HG03280 (cell line): ENCODE results near the gene PLA2G6.
"Not testable (repeated sequence)": the region's sequence is repeated elsewhere in the genome, so short reads cannot be mapped to it uniquely, and the experiment has no call there.

Experiments used
- ATAC-seq: cut with Tn5 transposase; IDR thresholded peaks from one replicate; pipeline ENCODE4 v1.9.1; 2021; ENCODE audit warnings: mild to moderate bottlenecking, moderate library complexity; ENCODE audit not compliant: unreplicated experiment

PLA2G6 gene

GRCh38 chr22:38171927-38172831, 9.5 kb downstream of the PLA2G6 start:
- ATAC-seq = no peak

- ATAC-seq = no peak
Observed at GRCh38 chr22:38170469-38170868, 11.2 kb downstream of the PLA2G6 start.

DNA sequence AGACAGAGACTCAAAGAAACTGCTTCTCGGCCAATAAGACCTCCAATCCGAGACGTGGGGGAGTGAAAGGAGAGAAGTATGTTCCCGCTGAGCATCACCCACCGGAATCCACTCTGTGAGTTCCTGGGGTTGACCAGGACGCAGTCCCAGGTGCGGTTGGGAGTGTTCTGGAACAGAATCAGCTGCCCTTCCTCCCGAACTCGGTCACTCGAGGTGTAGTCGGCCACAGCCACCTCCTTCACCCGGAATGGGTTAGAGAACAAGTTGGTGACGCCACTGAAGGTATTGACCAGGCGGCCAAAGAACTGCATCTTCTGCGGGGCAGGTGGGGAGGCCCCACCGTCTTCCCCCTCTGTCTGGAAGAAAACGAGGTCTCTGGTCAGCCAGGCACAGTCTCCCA, 12.5 kb downstream of the PLA2G6 start:
- no peak for ATAC-seq

- ATAC-seq = no peak
Observed at GRCh38 chr22:38167988-38168407, 13.6 kb downstream of the PLA2G6 start.

DNA sequence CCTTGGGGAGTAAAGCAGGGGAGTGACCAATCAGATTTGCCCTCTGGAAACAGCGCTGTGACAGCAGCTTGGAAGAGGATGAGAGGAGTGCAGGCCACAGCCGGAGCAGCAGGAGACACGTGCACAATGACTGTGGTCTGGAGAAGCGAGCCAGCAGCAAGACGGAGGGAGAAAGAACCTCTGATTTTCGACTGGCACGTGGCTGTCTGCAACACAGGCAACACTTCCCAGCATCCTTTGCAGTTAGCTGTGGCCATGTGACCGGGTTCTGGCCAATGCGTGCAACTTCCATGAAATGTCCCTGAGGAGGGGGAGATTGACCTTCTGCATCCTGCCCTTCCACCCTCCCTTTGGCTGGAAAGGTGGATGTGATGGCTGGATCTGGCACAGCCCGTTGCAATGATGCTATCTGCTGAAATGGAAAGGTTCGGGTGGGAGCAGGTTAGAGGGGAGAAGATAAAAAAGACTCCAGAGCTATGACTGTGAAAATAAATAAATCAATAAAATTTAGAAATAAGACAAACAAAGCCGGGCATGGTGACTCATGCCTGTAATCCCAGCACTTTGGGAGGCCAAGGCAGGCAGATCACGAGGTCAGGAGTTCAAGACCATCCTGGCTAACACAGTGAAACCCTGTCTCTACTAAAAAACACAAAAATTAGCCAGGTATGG, 15.6 kb downstream of the PLA2G6 start:
- no peak for ATAC-seq

GRCh38 chr22:38164551-38164918, 17.1 kb downstream of the PLA2G6 start:
- no peak for ATAC-seq

DNA sequence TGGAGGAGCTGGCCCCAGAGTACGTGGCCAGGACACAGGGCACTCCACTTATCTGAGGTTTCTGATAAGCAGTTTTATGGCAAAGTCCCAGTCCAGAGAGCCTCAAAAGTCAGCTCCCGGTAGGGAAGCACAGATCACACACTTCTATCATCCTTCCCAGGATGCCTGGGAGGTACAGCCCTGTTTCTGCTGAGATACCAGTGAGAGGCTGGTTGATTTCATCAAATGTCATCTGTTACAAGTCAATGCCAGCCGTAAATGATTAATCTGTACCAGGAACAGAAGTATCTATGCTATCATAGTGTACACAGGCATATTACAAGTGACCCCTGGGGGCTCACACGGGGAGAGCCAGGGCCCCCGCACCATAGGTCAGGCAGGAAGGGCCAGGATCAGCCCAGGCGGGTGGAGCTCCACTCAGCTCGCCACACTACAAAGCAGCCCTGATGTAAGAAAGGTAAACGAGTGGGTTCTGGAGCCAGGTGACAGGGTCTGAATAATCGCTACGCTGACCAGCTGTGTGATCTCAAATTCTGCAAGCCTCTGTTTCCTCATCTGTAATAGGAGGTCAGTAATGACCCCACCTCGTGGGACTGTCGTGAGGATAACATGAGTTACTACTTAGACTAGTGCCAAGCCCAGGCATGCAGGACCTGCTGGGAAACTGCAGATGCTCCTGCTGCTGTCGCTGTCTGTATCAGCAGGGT, 17.6 kb downstream of the PLA2G6 start:
- no peak for ATAC-seq

DNA sequence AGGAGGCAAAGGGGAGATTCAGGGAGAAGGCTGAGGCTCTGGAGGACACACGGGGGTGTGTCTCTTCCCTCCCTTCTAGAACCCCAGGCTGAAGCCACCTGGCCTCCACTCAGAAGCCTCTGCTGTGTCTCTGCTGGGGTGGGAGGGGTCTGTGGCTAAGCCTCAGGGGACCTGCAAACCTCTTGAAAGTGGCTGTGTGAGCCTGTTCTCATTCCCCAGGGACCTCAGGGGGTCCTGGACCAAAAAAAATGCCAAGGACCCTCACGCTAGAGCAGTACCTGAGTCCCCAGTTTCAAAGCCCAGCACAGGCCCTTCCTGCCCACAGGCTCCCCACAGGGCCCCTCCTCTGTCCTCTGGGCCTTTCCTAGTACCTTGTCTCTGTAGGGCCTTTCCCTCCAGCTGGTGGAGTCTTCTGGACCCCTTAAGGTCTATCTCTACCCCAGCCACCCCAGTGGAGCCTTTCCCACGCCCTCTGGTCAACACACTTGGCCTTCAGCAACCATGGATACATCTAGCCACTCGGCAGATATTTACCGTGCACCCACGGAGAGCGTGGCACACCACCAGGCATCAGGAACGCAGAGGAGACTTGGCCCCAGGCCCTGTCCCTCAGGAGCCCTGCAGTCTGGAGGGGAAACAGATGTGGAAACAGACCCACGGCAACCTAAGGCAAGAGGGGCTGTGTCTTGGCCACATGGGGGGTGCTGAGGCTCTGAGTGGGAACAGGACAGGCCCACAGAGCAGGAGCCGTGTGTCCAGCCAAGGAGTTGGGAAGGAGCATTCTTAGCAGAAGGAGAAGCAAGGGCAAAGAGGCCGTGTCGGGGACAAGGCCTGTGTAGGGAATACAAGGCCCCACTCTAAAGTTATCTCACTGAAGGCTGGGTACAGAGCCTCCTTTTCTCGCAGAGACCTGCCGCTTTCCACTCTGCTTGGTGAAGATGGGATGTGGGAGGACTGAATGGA, 18.5 kb downstream of the PLA2G6 start:
- no peak for ATAC-seq

- no peak for ATAC-seq
Observed at GRCh38 chr22:38155703-38156102, 25.9 kb downstream of the PLA2G6 start.

- ATAC-seq = not testable (repeated sequence)
Observed at GRCh38 chr22:38154563-38154915, 27.1 kb downstream of the PLA2G6 start.

GRCh38 chr22:38153821-38154562, 27.6 kb downstream of the PLA2G6 start:
- ATAC-seq = no peak

- no peak for ATAC-seq
Observed at GRCh38 chr22:38151126-38151500, 30.5 kb downstream of the PLA2G6 start.

DNA sequence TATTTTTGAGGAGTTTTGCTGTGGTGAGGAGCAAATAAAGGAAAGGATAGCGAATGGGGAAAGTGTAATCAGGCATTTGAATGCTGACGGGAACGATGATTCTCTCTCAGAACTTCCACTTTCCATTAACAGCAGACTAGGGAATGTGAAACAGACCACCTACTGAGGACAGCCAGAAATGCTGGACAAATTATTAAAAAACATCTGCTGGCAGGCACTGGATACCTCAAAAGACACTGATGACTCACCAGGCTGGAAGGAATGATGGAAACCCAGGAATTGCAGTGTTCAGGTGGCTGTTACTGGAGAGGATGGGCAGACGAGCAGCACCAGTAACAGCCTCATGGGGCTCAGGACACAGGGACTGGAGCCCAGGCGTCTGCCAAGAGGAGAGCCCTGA, 33.4 kb downstream of the PLA2G6 start:
- ATAC-seq = no peak

GRCh38 chr22:38146166-38146565, 35.5 kb downstream of the PLA2G6 start:
- ATAC-seq = not testable (repeated sequence)

DNA sequence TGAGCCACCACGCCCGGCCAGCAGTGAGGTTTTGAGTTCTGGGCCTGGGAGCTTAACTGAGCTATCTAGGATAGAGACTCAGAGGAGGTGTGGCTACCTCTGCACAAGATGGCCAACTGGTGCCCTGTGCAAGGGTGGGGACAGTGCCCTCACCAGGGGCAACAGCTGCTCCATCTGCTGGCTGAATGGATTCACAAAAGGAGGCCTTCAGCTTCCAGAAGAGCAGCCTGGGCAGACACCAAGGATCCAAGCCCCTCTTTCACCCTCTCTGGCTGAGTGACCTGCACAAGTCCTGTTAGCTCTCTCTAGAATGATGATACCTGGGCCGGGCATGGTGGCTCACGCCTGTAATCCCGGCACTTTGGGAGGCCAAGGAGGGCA, 37.6 kb downstream of the PLA2G6 start:
- no peak for ATAC-seq

DNA sequence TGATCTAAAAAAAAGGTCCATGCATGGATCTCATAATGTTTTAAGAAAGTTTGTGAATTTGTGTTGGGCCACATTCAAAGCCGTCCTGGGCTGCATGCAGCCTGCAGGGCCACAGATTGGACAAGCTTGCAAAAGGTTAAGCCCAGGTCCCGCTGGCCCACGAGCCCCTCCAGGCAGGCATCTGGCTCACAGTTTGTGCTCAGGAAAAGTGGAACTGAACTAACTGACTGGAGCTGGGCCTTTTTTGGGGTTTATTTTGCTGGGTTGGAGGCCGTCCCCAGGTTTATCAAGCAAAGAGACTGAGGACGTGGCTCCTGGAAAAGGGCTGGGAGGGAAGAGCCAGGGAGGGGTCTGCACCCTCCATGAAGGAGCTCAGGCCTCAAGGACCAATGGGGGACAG, 39.0 kb downstream of the PLA2G6 start:
- ATAC-seq = no peak

DNA sequence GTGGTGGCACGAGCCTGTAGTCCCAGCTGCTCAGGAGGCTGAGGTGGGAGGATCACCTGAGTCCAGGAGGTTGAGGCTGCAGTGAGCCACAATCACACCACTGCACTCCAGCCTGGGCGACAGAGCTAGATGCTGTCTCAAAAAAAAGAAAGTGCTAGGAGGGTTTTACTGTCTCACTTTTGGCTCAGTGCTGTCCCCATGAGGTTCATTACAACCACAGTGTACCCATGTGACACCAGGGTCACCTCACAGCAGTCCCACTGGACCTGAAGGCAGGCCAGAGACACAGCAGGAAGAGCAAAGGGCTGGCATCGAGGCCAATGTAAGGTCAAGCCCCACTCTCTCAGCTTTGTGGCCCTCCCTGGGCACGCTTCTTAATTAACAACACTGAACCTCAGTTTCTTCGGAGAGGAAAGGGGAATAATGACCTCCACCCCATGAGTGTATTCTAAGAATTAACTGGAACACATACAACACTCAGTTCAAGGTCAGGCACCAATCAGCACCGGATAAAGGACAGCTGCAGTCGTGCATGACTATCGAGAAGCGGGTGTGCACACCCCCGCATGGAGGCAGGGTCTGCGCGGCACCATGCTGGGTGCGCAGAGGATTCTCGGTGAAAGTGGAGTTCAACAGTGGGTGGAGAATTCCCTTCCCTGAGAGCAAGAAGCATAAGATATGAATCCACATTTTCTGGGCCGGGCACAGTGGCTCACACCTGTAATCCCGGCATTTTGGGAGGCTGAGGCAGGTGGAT, 40.2 kb downstream of the PLA2G6 start:
- no peak for ATAC-seq

GRCh38 chr22:38139901-38140300, 41.7 kb downstream of the PLA2G6 start:
- ATAC-seq = no peak

DNA sequence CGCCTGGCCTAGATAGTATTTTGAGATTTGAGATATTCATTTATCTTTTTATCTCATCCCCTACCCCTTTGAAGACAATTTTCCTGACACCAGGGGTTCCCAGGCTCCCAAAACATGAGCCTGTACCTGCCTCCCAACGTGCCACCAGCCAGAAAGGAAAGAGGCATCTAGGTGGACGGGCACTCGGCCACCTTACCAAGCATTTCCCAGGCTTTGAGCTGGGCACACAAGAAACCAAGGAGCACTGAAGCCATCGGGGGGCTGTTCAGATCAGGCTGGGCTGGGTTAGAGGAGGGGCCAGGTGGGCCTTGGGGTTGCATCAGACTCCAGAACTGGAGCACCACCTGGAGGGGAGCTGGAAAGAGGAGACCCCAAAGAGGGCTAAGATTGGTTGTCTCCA, 42.7 kb downstream of the PLA2G6 start:
- no peak for ATAC-seq
